Ishikawa (cell line): Measurements from ENCODE around the gene SH2D3C.

Source experiments
- CEBPB ChIP-seq: IDR thresholded peaks from 2 replicates; pipeline ENCODE4 v1.6.1; 2012
- EGR1 ChIP-seq: IDR thresholded peaks from 2 replicates; pipeline ENCODE4 v1.6.1; 2012
- EP300 ChIP-seq: IDR thresholded peaks from 2 replicates; pipeline ENCODE4 v1.6.1; 2012; ENCODE audit warnings: borderline replicate concordance
- NFIC ChIP-seq: IDR thresholded peaks from 2 replicates; pipeline ENCODE4 v1.6.1; 2012
- RAD21 ChIP-seq: IDR thresholded peaks from 2 replicates; pipeline ENCODE4 v1.6.1; 2012; ENCODE audit warnings: low read depth
- TAF1 ChIP-seq: IDR thresholded peaks from 2 replicates; pipeline ENCODE4 v1.6.1; 2012; ENCODE audit warnings: low read depth, mild to moderate bottlenecking
- TCF12 ChIP-seq: IDR thresholded peaks from 2 replicates; pipeline ENCODE4 v1.6.1; 2012; ENCODE audit warnings: low read depth
- TEAD4 ChIP-seq: IDR thresholded peaks from 2 replicates; pipeline ENCODE4 v1.6.1; 2012
- YY1 ChIP-seq: IDR thresholded peaks from 2 replicates; pipeline ENCODE4 v1.6.1; 2012; ENCODE audit warnings: low read depth
- ZBTB7A ChIP-seq: IDR thresholded peaks from 2 replicates; pipeline ENCODE4 v1.6.1; 2012; ENCODE audit warnings: low read depth
- TF ChIP-seq, protein P1 (sequence below): IDR thresholded peaks from 2 replicates; pipeline ENCODE4 v1.6.1; 2012
- TF ChIP-seq, protein P2 (sequence below): IDR thresholded peaks from 2 replicates; pipeline ENCODE4 v1.6.1; 2012; ENCODE audit warnings: low read depth, mild to moderate bottlenecking

DNA sequence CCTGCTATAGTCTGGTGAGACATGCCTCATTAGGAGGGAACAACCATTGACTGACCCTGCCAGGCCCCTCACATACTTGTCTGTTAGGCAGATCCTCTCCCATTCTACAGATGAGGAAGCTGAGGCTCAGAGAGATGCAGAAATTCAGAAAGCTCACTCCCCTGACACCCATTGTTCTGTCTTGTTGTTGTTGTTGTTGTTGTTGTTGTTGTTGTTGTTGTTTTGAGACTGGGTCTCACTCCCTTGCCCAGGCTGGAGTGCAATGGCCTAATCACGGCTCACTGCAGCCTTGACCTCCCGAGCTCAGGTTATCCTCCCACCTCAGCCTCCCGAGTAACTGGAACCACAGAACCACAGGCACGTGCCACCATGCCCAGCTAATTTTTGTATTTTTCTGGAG lies 84.8 kb downstream of the SH2D3C start:
- TF ChIP-seq CEBPB (no peak), TEAD4 (no peak), EGR1 (no peak), RAD21 (no peak), NFIC (no peak), EP300 (no peak), ZBTB7A (no peak), TAF1 (no peak), YY1 (no peak), TCF12 (no peak)
- TF ChIP-seq, protein P1, sequence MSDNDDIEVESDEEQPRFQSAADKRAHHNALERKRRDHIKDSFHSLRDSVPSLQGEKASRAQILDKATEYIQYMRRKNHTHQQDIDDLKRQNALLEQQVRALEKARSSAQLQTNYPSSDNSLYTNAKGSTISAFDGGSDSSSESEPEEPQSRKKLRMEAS, result no peak
- TF ChIP-seq, protein P2, sequence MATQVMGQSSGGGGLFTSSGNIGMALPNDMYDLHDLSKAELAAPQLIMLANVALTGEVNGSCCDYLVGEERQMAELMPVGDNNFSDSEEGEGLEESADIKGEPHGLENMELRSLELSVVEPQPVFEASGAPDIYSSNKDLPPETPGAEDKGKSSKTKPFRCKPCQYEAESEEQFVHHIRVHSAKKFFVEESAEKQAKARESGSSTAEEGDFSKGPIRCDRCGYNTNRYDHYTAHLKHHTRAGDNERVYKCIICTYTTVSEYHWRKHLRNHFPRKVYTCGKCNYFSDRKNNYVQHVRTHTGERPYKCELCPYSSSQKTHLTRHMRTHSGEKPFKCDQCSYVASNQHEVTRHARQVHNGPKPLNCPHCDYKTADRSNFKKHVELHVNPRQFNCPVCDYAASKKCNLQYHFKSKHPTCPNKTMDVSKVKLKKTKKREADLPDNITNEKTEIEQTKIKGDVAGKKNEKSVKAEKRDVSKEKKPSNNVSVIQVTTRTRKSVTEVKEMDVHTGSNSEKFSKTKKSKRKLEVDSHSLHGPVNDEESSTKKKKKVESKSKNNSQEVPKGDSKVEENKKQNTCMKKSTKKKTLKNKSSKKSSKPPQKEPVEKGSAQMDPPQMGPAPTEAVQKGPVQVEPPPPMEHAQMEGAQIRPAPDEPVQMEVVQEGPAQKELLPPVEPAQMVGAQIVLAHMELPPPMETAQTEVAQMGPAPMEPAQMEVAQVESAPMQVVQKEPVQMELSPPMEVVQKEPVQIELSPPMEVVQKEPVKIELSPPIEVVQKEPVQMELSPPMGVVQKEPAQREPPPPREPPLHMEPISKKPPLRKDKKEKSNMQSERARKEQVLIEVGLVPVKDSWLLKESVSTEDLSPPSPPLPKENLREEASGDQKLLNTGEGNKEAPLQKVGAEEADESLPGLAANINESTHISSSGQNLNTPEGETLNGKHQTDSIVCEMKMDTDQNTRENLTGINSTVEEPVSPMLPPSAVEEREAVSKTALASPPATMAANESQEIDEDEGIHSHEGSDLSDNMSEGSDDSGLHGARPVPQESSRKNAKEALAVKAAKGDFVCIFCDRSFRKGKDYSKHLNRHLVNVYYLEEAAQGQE, result no peak
